SK-N-SH (cell line): ENCODE data around the gene HSD11B1L. TPM values are rescaled to one million over a fixed set of nuclear protein-coding genes. Genes with fewer than 3 reads are reported as not detected.

Source experiments
- CTCF ChIA-PET: fragments of 300-600, 350-600 bp; formaldehyde crosslinking; extraction: SDS; loops from one replicate; lab custom pipeline; 2021; lab: Yijun Ruan, JAX
- POLR2A ChIA-PET: fragments of 350-600 bp; sonication (Branson Sonifier 250); formaldehyde crosslinking; extraction: SDS; loops from one replicate; lab custom pipeline; 2020; ENCODE audit warnings: antibody characterized with exemption, inconsistent platforms; lab: Yijun Ruan, JAX
- DNase-seq: peaks from one replicate; pipeline ENCODE4 v3.0.0; 2012
- H2AFZ ChIP-seq: fragments of 200-600 bp; sonication (generic); 2 replicates; pipeline ENCODE4 v1.8.1; 2016; ENCODE audit warnings: antibody characterized with exemption, mild to moderate bottlenecking, low read depth
- H3F3A ChIP-seq: fragments of 200-600 bp; sonication (generic); replicated peaks from 2 replicates; pipeline ENCODE3; 2016; ENCODE audit warnings: antibody characterized with exemption, mild to moderate bottlenecking; ENCODE audit not compliant: insufficient read depth
- H3K27ac ChIP-seq, 2 experiments: fragments of 200-500 bp in 1 of 2; fragments of 200-600 bp in 1 of 2; sonication (Bioruptor generic) in 1 of 2; sonication (generic), shearing (Covaris generic) in 1 of 2; 2 replicates each; pipeline versions ENCODE4 v1.5.1 to v1.6.1; 2014 to 2016; ENCODE audit warnings: low read depth in 2 of 2, inconsistent platforms in 1 of 2, low read length in 1 of 2, mild to moderate bottlenecking in 1 of 2, mixed read lengths in 1 of 2
- H3K27me3 ChIP-seq: fragments of 200-600 bp; sonication (generic), shearing (Covaris generic); 2 replicates; pipeline ENCODE4 v1.6.1; 2016; ENCODE audit warnings: mixed run types; ENCODE audit not compliant: insufficient read depth
- H3K36me3 ChIP-seq, 2 experiments: fragments of 200-500 bp in 1 of 2; fragments of 200-600 bp in 1 of 2; sonication (Bioruptor generic) in 1 of 2; sonication (generic) in 1 of 2; replicated peaks in 1 of 2; 2 replicates each; pipeline versions ENCODE3 to v1.5.1; 2014 to 2016; ENCODE audit warnings: low read length in 1 of 2, mild to moderate bottlenecking in 1 of 2; ENCODE audit not compliant: insufficient read depth in 2 of 2, control insufficient read depth in 1 of 2
- H3K4me1 ChIP-seq, 2 experiments: fragments of 200-500 bp in 1 of 2; fragments of 200-600 bp in 1 of 2; sonication (Bioruptor generic) in 1 of 2; sonication (generic), shearing (Covaris generic) in 1 of 2; 2 replicates each; pipeline versions ENCODE4 v1.5.1 to v1.6.1; 2014 to 2016; ENCODE audit warnings: low read depth in 1 of 2, low read length in 1 of 2, mixed run types in 1 of 2; ENCODE audit not compliant: insufficient read depth in 2 of 2, control insufficient read depth in 1 of 2
- H3K4me2 ChIP-seq: fragments of 200-600 bp; sonication (generic), shearing (Covaris generic); 2 replicates; pipeline ENCODE4 v1.6.1; 2017; ENCODE audit warnings: mixed run types
- H3K4me3 ChIP-seq, 2 experiments: fragments of 200-500 bp in 1 of 2; fragments of 200-600 bp in 1 of 2; sonication (Bioruptor generic) in 1 of 2; sonication (generic), shearing (Covaris generic) in 1 of 2; 2 replicates each; pipeline versions ENCODE4 v1.5.1 to v1.8.1; 2014 to 2016; ENCODE audit warnings: low read depth in 2 of 2, inconsistent platforms in 1 of 2, low read length in 1 of 2, mild to moderate bottlenecking in 1 of 2, mixed read lengths in 1 of 2, moderate library complexity in 1 of 2
- H3K79me2 ChIP-seq: fragments of 200-600 bp; sonication (generic); 2 replicates; pipeline ENCODE4 v1.8.1; 2017; ENCODE audit warnings: mild to moderate bottlenecking; ENCODE audit not compliant: insufficient read depth
- H3K9ac ChIP-seq: fragments of 200-600 bp; sonication (generic); 2 replicates; pipeline ENCODE4 v1.6.1; 2017; ENCODE audit warnings: mixed run types
- H3K9me2 ChIP-seq: fragments of 200-600 bp; sonication (generic); 2 replicates; pipeline ENCODE4 v1.6.1; 2017; ENCODE audit warnings: mixed run types
- H3K9me3 ChIP-seq: fragments of 200-600 bp; sonication (generic); 2 replicates; pipeline ENCODE4 v1.6.1; 2017; ENCODE audit warnings: mixed run types, mild to moderate bottlenecking, moderate library complexity
- H4K20me1 ChIP-seq: fragments of 200-600 bp; sonication (generic); 2 replicates; pipeline ENCODE4 v1.6.1; 2017; ENCODE audit warnings: mild to moderate bottlenecking, mixed run types; ENCODE audit not compliant: insufficient read depth
- EZH2phosphoT487 ChIP-seq: fragments of 200-600 bp; sonication (generic); IDR thresholded peaks from 2 replicates; pipeline ENCODE4 v1.6.1; 2017; ENCODE audit warnings: low read depth, mixed run types, mild to moderate bottlenecking, antibody characterized with exemption, moderate library complexity, borderline replicate concordance
- GABPA ChIP-seq: IDR thresholded peaks from 2 replicates; pipeline ENCODE4 v1.4.0; 2012; ENCODE audit warnings: low read depth, mild to moderate bottlenecking
- MAX ChIP-seq: IDR thresholded peaks from 2 replicates; pipeline ENCODE4 v1.4.0; 2012; ENCODE audit warnings: low read depth
- MXI1 ChIP-seq: IDR thresholded peaks from 2 replicates; pipeline ENCODE4 v1.6.1; 2012; ENCODE audit warnings: mild to moderate bottlenecking, low read depth, low read length, improper control_type of control experiment
- RAD21 ChIP-seq: IDR thresholded peaks from 2 replicates; pipeline ENCODE4 v1.6.1; 2012; ENCODE audit warnings: mild to moderate bottlenecking, low read length
- RCOR1 ChIP-seq: fragments of 150-350 bp; IDR thresholded peaks from 2 replicates; pipeline ENCODE4 v1.6.1; 2017; ENCODE audit warnings: antibody characterized with exemption, low read length
- REST ChIP-seq: IDR thresholded peaks from 2 replicates; pipeline ENCODE4 v1.6.1; 2012; ENCODE audit warnings: mild to moderate bottlenecking, low read depth, low read length, moderate library complexity
- RFX5 ChIP-seq: IDR thresholded peaks from 2 replicates; pipeline ENCODE4 v1.6.1; 2012; ENCODE audit warnings: mild to moderate bottlenecking, improper control_type of control experiment, low read length
- RXRA ChIP-seq: IDR thresholded peaks from 2 replicates; pipeline ENCODE4 v1.4.0; 2012; ENCODE audit warnings: low read depth, mild to moderate bottlenecking, borderline replicate concordance
- SIN3A ChIP-seq: IDR thresholded peaks from 2 replicates; pipeline ENCODE4 v1.6.1; 2012; ENCODE audit warnings: low read depth, mild to moderate bottlenecking, low read length, moderate library complexity, borderline replicate concordance
- SMC3 ChIP-seq: IDR thresholded peaks from 2 replicates; pipeline ENCODE4 v1.6.1; 2012; ENCODE audit warnings: low read depth, low read length, improper control_type of control experiment
- TAF1 ChIP-seq: IDR thresholded peaks from 2 replicates; pipeline ENCODE4 v1.6.1; 2012; ENCODE audit warnings: low read depth, mild to moderate bottlenecking, low read length, moderate library complexity, borderline replicate concordance
- TCF12 ChIP-seq: IDR thresholded peaks from 2 replicates; pipeline ENCODE4 v1.4.0; 2012
- USF1 ChIP-seq: IDR thresholded peaks from 2 replicates; pipeline ENCODE4 v1.4.0; 2012; ENCODE audit warnings: low read depth, borderline replicate concordance
- USF2 ChIP-seq: fragments of 150-350 bp; IDR thresholded peaks from 2 replicates; pipeline ENCODE4 v1.6.1; 2017; ENCODE audit warnings: antibody characterized with exemption, low read length, low read depth, borderline replicate concordance
- ZBTB33 ChIP-seq: IDR thresholded peaks from 2 replicates; pipeline ENCODE4 v1.4.0; 2012; ENCODE audit warnings: low read depth, borderline replicate concordance
- WGBS: methylation state at CpG from one replicate; pipeline ENCODE4 v1.1.6; 2017; ENCODE audit warnings: low lambda C conversion rate; 5-methylcytosine and 5-hydroxymethylcytosine counted together
- polyA plus RNA-seq, 3 experiments: library from polyadenylated mRNA; depleted of rRNA; stranded (reverse); fragments of >200 nt; gene quantifications; 2 replicates each; pipeline ENCODE4 v1.2.3, GENCODE V29; 2012

HSD11B1L gene
- polyA plus RNA-seq, 1 of the 3 experiments (the other 2 are of a cell fraction), result 53.3 TPM

DNA sequence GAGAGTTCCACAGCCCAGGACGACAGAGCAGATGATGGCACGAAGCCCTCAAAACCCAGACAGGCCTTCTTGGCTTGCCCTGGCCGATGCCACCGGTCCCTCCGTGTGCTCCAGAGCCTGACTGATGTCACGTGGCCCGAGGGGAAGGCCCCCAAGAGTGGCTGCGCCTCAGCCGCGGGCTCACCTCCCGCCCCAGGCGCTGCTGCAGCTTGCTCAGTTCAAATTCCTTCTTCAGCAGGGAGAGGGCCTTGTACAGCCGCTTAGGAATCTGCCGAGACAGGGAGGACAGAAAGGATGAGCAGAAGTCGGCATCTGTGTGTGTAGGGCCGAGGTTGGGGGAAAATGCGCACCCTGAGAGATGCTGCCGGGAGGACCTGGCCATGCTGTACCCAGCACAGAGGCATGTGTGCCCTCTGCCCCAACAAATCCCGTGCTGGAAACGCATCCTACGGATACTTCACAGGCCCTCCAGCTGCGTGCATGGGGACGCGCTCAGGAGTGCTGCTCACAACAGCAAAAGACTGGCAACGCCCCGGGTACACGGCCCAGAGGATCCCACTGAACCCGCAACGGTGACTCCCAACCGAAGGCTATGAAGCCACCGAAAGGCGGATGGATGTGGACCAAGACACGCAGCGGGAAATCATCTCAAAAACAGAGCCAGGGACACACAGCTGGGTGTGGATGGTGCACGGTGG, 26.2 kb downstream of the HSD11B1L start:
- Histone ChIP-seq H2AFZ (no peak overlapping the region), H3K4me1 (no peaks in the 10 kb centered on the region), H3K27me3 (no peaks in the 10 kb centered on the region), H3F3A (no peaks in the 10 kb centered on the region), H4K20me1 (no peaks in the 10 kb centered on the region), H3K4me2 (no peak overlapping the region), H3K4me3 (no peak overlapping the region), H3K79me2 (no peaks in the 10 kb centered on the region), H3K27ac (no peak overlapping the region), H3K9ac (no peak overlapping the region), H3K9me2 (no peaks in the 10 kb centered on the region), H3K36me3 (peaks cover 23 to 48% of the 10 kb centered on the region in 2 experiments), H3K9me3 (no peaks in the 10 kb centered on the region)
- no peak for DNase-seq
- ChIA-PET CTCF (interaction anchor here (1.1 to 1.7 kb wide), 3 partner anchors 13 to 20 kb away, joined by 4 to 9 read pairs (median 4); partner anchors contain the start of genes CATSPERD, LONP1 and RPL36), POLR2A (interaction anchor here (1.0 to 1.5 kb wide), 2 partner anchors 11 to 13 kb away, joined by 7 read pairs; partner anchors contain the start of genes CATSPERD and LONP1)
- 96% methylated on average over 30 of the region's 35 CpGs for WGBS
- TF ChIP-seq RCOR1 (no peak), GABPA (no peak), RFX5 (no peak), REST (no peak), TAF1 (no peak), SIN3A (no peak), SMC3 (no peak), RXRA (no peak), MXI1 (no peak), USF1 (no peak), TCF12 (no peak), ZBTB33 (no peak), EZH2phosphoT487 (no peak), USF2 (no peak), RAD21 (no peak), MAX (no peak)
